ENCODE results near the gene CT45A8.
A peak's percentile ranks its signal among the peaks of the same experiment; 100 is the strongest.
"Not testable (repeated sequence)": the region's sequence is repeated elsewhere in the genome, so short reads cannot be mapped to it uniquely, and the experiment has no call there.

The CT45A8 gene, protein sequence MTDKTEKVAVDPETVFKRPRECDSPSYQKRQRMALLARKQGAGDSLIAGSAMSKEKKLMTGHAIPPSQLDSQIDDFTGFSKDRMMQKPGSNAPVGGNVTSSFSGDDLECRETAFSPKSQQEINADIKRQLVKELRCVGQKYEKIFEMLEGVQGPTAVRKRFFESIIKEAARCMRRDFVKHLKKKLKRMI

DNA sequence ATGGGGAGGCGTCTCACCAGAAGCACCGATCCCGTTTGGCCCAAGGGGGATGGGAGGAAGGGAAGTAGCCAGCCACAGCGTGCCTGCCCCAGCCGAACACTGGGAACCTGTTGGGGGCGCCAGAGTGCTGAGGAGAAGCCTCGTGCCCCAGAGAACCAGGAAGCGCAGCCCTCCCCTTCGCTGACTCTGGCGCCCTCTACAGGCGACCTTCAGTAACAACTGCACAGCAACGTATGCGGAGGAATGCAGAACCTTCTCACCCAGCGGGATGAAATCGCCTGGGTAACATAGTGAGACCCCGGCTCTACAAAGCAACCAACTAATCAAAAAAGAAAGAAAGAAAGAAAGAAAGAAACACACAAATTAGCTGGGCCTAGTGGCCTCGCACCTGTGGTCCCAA, at the start of gene CT45A8:
TSS of gene CT45A8 (minus strand) at position 101 of the 400 bp plus-strand sequence. CDS start 3,755 bp downstream, outside the sequence.
- DNase-seq, result not testable (repeated sequence)

DNA sequence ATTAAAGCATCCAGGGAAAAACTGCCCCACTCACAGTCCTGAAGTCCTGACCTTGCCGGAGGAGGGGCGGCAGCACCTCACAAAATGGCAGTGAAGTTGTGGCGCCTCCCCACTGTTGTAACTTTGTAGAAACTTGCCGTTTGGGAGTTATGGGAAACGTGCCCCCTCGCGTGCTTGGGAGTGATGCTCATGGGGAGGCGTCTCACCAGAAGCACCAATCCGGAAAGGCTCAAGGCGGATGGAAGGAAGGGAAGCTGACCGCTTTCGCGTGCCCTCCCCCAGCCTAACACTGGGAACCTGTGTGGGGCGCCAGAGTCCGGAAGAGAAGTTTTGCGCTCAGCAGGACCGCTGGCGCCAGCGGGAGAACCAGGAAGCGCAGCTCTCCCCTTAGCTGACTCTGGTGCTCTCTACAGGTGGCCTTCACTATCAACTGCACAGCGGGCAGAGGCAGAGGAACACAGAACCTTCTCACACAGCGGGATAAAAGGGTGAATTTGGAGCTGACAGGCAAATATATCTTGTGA, 39.0 kb upstream of the CT45A8 start, which contains the start of the genes CT45A10 and SAGE1:
TSS of gene CT45A10 (minus strand) at position 151 of the 524 bp plus-strand sequence. CDS start 8,100 bp downstream, outside the sequence.
TSS of gene SAGE1 (plus strand) at position 423 of the 524 bp plus-strand sequence. CDS start 2,527 bp downstream, outside the sequence.
- no peak for DNase-seq

DNA sequence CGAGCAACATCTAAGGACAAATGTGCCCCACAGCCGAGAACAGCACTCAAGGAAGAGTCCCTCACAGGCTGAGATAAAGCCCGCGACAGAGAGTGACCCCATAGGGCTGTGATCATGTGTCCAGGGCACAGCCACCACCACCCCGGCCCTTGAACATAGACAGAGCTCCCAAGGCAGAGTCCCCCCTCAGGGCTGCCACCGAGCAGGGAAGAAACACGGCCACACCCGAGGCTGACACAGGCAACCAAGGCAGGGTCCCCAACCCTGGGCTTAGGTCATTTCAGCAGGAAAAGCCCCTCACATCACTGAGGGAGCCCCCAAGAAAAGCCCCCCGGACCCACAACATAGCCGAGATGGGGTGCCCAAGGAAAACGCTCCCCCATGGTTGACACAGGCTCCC, 38.4 kb upstream of the CT45A8 start:
- no peak for DNase-seq

DNA sequence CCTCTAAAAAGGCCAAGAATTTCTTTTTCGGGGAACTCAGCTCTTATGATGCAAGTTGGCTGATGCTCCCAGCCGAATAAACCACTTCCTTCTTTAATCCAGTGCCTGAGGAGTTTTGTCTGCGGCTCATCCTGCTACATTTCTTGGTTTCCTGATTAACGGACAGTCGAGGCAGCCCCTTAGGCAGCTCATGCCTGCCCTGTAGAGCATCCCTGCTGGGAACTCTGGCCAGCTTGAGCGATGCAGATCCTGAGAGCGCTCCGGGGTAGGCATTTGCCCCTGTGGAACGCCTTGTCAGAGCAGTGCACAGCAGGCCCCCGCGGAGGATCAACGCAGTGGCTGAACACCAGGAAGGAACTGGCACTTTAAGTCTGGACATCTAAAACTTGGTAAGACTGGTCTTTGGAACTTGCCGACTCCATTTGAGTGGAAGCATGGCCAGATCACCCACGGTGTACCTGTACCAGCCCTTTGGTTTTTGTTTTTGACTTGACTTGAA, 35.8 kb upstream of the CT45A8 start:
- no peak for DNase-seq

DNA sequence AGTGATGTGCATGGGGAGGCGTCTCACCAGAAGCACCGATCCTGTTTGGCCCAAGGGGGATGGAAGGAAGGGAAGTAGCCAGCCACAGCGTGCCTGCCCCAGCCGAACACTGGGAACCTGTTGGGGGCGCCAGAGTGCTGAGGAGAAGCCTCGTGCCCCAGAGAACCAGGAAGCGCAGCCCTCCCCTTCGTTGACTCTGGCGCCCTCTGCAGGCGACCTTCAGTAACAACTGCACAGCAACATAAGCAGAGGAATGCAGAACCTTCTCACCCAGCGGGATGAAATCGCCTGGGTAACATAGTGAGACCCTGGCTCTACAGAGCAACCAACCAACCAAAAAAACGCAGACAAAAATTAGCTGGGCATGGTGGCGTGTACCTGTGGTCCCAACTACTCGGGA, 34.6 kb upstream of the CT45A8 start:
- peak in 1 of 3 experiments; percentile 21 for DNase-seq

DNA sequence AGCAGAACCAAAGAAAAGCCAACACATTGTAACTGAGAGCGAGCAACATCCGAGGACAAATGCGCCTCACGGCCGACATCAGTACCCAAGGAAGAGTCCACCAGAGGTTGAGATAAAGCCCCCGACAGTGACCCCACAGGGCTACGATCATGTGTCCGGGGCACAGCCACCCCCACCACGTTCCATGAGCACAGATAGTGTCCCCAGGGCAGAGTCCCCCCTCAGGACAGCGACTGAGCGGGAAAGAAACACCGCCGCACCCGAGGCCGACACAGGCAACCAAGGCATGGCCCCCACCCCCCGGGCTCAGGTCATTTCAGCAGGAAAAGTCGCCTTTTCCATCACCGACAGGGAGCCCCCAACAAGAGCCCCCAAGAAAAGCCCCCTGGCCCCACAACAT, 33.9 kb upstream of the CT45A8 start:
- DNase-seq, result not testable (repeated sequence)

DNA sequence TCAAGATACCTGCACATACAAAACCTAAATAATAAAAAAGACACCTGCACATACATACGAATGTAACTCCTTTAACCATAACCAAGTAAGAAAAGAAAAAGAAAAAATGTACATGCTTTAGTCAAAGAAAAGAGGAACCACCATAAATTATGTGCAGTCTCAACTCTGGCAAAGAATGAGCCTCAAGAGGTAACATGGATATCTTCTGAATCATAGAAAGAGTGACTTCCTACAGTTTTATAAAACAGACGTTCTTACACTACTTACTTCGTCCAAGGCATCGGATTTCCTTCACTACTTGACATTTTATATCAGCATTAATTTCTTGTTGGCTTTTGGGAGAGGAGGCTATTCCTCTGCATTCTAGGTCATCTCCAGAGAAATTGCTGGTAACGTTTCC, 28.4 kb upstream of the CT45A8 start:
- DNase-seq, result not testable (repeated sequence)

DNA sequence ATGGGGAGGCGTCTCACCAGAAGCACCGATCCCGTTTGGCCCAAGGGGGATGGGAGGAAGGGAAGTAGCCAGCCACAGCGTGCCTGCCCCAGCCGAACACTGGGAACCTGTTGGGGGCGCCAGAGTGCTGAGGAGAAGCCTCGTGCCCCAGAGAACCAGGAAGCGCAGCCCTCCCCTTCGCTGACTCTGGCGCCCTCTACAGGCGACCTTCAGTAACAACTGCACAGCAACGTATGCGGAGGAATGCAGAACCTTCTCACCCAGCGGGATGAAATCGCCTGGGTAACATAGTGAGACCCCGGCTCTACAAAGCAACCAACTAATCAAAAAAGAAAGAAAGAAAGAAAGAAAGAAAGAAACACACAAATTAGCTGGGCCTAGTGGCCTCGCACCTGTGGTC, 17.4 kb upstream of the CT45A8 start, which contains the start of gene CT45A9:
TSS of gene CT45A9 (minus strand) at position 101 of the 400 bp plus-strand sequence. CDS start 3,751 bp downstream, outside the sequence.
- not testable (repeated sequence) for DNase-seq

DNA sequence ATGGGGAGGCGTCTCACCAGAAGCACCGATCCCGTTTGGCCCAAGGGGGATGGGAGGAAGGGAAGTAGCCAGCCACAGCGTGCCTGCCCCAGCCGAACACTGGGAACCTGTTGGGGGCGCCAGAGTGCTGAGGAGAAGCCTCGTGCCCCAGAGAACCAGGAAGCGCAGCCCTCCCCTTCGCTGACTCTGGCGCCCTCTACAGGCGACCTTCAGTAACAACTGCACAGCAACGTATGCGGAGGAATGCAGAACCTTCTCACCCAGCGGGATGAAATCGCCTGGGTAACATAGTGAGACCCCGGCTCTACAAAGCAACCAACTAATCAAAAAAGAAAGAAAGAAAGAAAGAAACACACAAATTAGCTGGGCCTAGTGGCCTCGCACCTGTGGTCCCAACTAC, 17.2 kb downstream of the CT45A8 start, which contains the start of gene CT45A7:
TSS of gene CT45A7 (minus strand) at position 101 of the 400 bp plus-strand sequence. CDS start 3,747 bp downstream, outside the sequence.
- DNase-seq, result not testable (repeated sequence)

DNA sequence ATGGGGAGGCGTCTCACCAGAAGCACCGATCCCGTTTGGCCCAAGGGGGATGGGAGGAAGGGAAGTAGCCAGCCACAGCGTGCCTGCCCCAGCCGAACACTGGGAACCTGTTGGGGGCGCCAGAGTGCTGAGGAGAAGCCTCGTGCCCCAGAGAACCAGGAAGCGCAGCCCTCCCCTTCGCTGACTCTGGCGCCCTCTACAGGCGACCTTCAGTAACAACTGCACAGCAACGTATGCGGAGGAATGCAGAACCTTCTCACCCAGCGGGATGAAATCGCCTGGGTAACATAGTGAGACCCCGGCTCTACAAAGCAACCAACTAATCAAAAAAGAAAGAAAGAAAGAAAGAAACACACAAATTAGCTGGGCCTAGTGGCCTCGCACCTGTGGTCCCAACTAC, 34.4 kb downstream of the CT45A8 start, which contains the start of gene CT45A2:
TSS of gene CT45A2 (minus strand) at position 101 of the 400 bp plus-strand sequence. CDS start 3,747 bp downstream, outside the sequence.
- not testable (repeated sequence) for DNase-seq

DNA sequence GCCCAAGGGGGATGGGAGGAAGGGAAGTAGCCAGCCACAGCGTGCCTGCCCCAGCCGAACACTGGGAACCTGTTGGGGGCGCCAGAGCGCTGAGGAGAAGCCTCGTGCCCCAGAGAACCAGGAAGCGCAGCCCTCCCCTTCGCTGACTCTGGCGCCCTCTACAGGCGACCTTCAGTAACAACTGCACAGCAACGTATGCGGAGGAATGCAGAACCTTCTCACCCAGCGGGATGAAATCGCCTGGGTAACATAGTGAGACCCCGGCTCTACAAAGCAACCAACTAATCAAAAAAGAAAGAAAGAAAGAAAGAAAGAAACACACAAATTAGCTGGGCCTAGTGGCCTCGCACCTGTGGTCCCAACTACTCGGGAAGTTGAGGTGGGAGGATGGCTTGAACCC, 51.7 kb downstream of the CT45A8 start, which contains the start of gene CT45A6:
TSS of gene CT45A6 (minus strand) at position 101 of the 400 bp plus-strand sequence. CDS start 3,794 bp downstream, outside the sequence.
- DNase-seq, result not testable (repeated sequence)

Measured in NCI-H1417 (cell line).